GM19240 (cell line): ENCODE measurements around the gene BABAM2.
"Not testable (repeated sequence)": the region's sequence is repeated elsewhere in the genome, so short reads cannot be mapped to it uniquely, and the experiment has no call there.

ENCODE experiments used
- DNase-seq: peaks from one replicate; pipeline ENCODE4 v3.0.0; 2011; ENCODE audit warnings: low spot score; ENCODE audit not compliant: insufficient read length

BABAM2 gene

GRCh38 chr2:27973592-27973991 is 83.1 kb downstream of the BABAM2 start:
- no peak for DNase-seq

- no peak for DNase-seq
These were observed 85.8 kb downstream of the BABAM2 start for GRCh38 chr2:27976308-27976707.

- DNase-seq: no peak
These were observed 87.3 kb downstream of the BABAM2 start for GRCh38 chr2:27977731-27978312.

- not testable (repeated sequence) for DNase-seq
These were observed 88.2 kb downstream of the BABAM2 start for GRCh38 chr2:27978761-27979160.

GRCh38 chr2:27980242-27980641 is 89.7 kb downstream of the BABAM2 start:
- no peak for DNase-seq

- no peak for DNase-seq
These were observed 93.6 kb downstream of the BABAM2 start for GRCh38 chr2:27984153-27984552.

- no peak for DNase-seq
These were observed 97.8 kb downstream of the BABAM2 start for GRCh38 chr2:27988306-27988705.

GRCh38 chr2:27988718-27989117 is 98.2 kb downstream of the BABAM2 start:
- no peak for DNase-seq

GRCh38 chr2:27989149-27989548 is 98.6 kb downstream of the BABAM2 start:
- no peak for DNase-seq

GRCh38 chr2:27990030-27990590 is 99.6 kb downstream of the BABAM2 start:
- DNase-seq: no peak

GRCh38 chr2:27991146-27991545 is 100.6 kb downstream of the BABAM2 start:
- DNase-seq: no peak

- DNase-seq: no peak
These were observed 102.4 kb downstream of the BABAM2 start for GRCh38 chr2:27992787-27993401.

- no peak for DNase-seq
These were observed 102.9 kb downstream of the BABAM2 start for GRCh38 chr2:27993402-27993787.

- DNase-seq: no peak
These were observed 103.6 kb downstream of the BABAM2 start for GRCh38 chr2:27993950-27994728.

- DNase-seq: no peak
These were observed 105.8 kb downstream of the BABAM2 start for GRCh38 chr2:27996156-27996922.

GRCh38 chr2:28000287-28000686 is 109.8 kb downstream of the BABAM2 start:
- no peak for DNase-seq

GRCh38 chr2:28002181-28002580 is 111.7 kb downstream of the BABAM2 start:
- no peak for DNase-seq

GRCh38 chr2:28004086-28004485 is 113.6 kb downstream of the BABAM2 start:
- DNase-seq: no peak

- no peak for DNase-seq
These were observed 119.2 kb downstream of the BABAM2 start for GRCh38 chr2:28009732-28010131.

- DNase-seq: no peak
These were observed 120.8 kb downstream of the BABAM2 start for GRCh38 chr2:28011322-28011737.

- DNase-seq: not testable (repeated sequence)
These were observed 127.9 kb downstream of the BABAM2 start for GRCh38 chr2:28018474-28018873.

- not testable (repeated sequence) for DNase-seq
These were observed 129.0 kb downstream of the BABAM2 start for GRCh38 chr2:28019521-28019920.
